OCI-LY1 (cell line): ENCODE data around the gene ARL13A.

Experiments used
- EZH2 ChIP-seq: fragments of 200-600 bp; sonication (generic), shearing (Covaris generic); IDR thresholded peaks from 2 replicates; pipeline ENCODE4 v1.8.0; 2017; ENCODE audit warnings: borderline replicate concordance, mixed run types, mild to moderate bottlenecking, antibody characterized with exemption, low read length, moderate library complexity, mixed read lengths
- TF ChIP-seq, protein P1 (sequence below): fragments of 200-600 bp; sonication (generic), shearing (Covaris generic); IDR thresholded peaks from 2 replicates; pipeline ENCODE4 v1.5.1; 2017; ENCODE audit warnings: mild to moderate bottlenecking, antibody characterized with exemption, low read length, moderate library complexity, mixed read lengths

DNA sequence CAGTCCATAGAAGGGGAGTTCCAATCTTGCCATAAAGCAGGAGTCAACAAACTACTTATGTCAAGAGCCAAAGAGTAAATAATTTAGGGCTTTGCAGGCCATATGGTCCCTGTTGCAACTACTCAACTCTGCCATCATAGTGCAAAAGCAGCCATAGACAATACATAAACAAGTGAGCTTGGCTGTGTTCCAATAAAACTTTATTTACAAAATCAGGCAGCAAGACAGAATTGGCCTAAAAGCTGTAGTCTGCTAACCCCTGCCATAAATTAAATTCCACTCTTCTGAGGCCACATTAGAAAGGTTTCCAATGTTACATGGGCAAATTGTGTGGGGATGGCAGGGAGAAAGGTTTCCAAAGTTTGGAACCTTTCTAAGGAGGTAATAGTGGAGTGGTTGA, 67.7 kb downstream of the ARL13A start:
- TF ChIP-seq, protein P1, sequence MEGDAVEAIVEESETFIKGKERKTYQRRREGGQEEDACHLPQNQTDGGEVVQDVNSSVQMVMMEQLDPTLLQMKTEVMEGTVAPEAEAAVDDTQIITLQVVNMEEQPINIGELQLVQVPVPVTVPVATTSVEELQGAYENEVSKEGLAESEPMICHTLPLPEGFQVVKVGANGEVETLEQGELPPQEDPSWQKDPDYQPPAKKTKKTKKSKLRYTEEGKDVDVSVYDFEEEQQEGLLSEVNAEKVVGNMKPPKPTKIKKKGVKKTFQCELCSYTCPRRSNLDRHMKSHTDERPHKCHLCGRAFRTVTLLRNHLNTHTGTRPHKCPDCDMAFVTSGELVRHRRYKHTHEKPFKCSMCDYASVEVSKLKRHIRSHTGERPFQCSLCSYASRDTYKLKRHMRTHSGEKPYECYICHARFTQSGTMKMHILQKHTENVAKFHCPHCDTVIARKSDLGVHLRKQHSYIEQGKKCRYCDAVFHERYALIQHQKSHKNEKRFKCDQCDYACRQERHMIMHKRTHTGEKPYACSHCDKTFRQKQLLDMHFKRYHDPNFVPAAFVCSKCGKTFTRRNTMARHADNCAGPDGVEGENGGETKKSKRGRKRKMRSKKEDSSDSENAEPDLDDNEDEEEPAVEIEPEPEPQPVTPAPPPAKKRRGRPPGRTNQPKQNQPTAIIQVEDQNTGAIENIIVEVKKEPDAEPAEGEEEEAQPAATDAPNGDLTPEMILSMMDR, result no peak
- no peak for TF ChIP-seq EZH2
